Activated T-helper 17 cell treated with anti-CD3 and anti-CD28 coated beads, Interleukin-2, amount 50 U/mL, for 72 hours (primary cell): ENCODE data around the gene MMP24. TPM values are rescaled to one million over a fixed set of nuclear protein-coding genes. Genes with fewer than 3 reads are reported as not detected.
A peak's percentile ranks its signal among the peaks of the same experiment; 100 is the strongest.

Experiments used
- ATAC-seq: fragments of 150-1000 bp; cut with Tn5 transposase; replicated peaks from 2 replicates; pipeline ENCODE4 v1.10.0; 2021; ENCODE audit warnings: mild to moderate bottlenecking, moderate library complexity
- H3K27ac Mint-ChIP-seq: one replicate; pipeline ENCODE4 v1.8.0; 2022; ENCODE audit warnings: mixed read lengths
- H3K27me3 Mint-ChIP-seq: one replicate; pipeline ENCODE4 v1.8.0; 2022; ENCODE audit warnings: mixed read lengths
- H3K36me3 Mint-ChIP-seq: one replicate; pipeline ENCODE4 v1.8.0; 2022; ENCODE audit warnings: low read depth, mild to moderate bottlenecking, mixed read lengths
- H3K4me1 Mint-ChIP-seq: one replicate; pipeline ENCODE4 v1.8.0; 2022; ENCODE audit warnings: mixed read lengths
- H3K4me3 Mint-ChIP-seq: one replicate; pipeline ENCODE4 v1.8.0; 2022; ENCODE audit warnings: mild to moderate bottlenecking, mixed read lengths
- H3K9me3 Mint-ChIP-seq: one replicate; pipeline ENCODE4 v1.8.0; 2022; ENCODE audit warnings: mixed read lengths
- total RNA-seq, 2 donors: library from RNA; stranded (reverse); gene quantifications; one replicate each; pipeline ENCODE4 v1.2.3, GENCODE V29; 2022

The MMP24 gene
- total RNA-seq, 2 donors from 2014 or later, result 0.04 TPM; not detected in 1

DNA sequence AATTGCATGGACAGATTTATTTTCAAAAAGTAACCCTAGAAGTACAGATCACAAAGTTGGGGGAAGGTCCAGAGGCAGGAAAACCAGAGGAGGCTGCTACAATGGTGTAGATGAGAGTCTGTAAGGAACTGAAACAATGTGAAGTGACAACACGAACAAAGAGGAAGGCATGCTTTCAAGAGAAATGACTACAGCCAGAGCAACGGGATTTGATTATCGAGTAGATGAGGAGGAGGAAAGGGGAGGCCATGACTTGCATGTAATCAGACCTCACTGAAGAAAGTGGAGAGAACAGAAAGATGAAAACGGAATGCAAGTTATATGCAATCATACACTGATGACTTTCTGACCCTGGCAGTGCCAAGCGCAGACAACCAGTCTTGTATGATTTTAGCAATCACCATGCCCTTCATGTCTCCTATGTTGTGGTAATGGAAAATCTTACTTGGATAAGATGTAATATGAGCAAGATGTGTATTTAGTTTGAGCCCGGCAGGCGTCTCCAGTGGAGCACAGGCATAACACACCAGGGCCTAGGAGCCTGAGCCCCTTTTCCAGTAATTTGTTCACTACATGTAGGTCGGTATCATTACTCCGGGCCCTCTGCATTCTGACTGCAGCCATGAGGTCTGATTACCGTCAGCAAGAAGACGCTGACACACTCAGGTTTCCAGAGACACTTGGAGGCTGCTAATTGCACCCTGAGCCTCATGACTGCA lies 99.7 kb downstream of the MMP24 start:
- Mint-ChIP-seq H3K27ac (peak overlapping the region; percentile 8), H3K36me3 (peaks cover 18% of the 10 kb centered on the region), H3K27me3 (no peaks in the 10 kb centered on the region), H3K9me3 (no peaks in the 10 kb centered on the region), H3K4me1 (peaks cover 18% of the 10 kb centered on the region), H3K4me3 (no peak overlapping the region)
- ATAC-seq, result no peak

Other genes with a start within 250 kb of the MMP24 start
- 10 to 100 TPM; 34.1 to 54.3 TPM for gene TRPC4AP, start 133.9 kb upstream of the MMP24 start, total RNA-seq
- 10 to 100 TPM; 19.2 to 22.9 TPM for gene EDEM2, start 79.4 kb upstream of the MMP24 start, total RNA-seq
- gene PROCR, start 54.6 kb upstream of the MMP24 start, total RNA-seq, result 1 to 10 TPM; 1.8 to 2.5 TPM
- 100 to 1,000 TPM in 1 of 2 donors, 10 to 100 TPM in 1; 38.3 to 104 TPM for gene MMP24OS, start 51.4 kb downstream of the MMP24 start, total RNA-seq
- gene EIF6, start 58.1 kb downstream of the MMP24 start, total RNA-seq, result 100 to 1,000 TPM in 1 of 2 donors, 10 to 100 TPM in 1; 82.7 to 146 TPM
- not detected for gene FAM83C, start 65.7 kb downstream of the MMP24 start, total RNA-seq
- 10 to 100 TPM; 76.3 to 79.3 TPM for gene UQCC1, start 185.3 kb downstream of the MMP24 start, total RNA-seq
- not detected for gene GDF5, start 211.5 kb downstream of the MMP24 start, total RNA-seq
- gene CEP250, start 228.9 kb downstream of the MMP24 start, total RNA-seq, result 10 to 100 TPM; 77.8 to 88.3 TPM